GM21717 (cell line): ENCODE data around the gene CASP1.
A peak's percentile ranks its signal among the peaks of the same experiment; 100 is the strongest.
"Not testable (repeated sequence)": the region's sequence is repeated elsewhere in the genome, so short reads cannot be mapped to it uniquely, and the experiment has no call there.

Experiments used
- ATAC-seq: cut with Tn5 transposase; IDR thresholded peaks from one replicate; pipeline ENCODE4 v1.9.1; 2021; ENCODE audit warnings: mild to moderate bottlenecking, moderate library complexity; ENCODE audit not compliant: unreplicated experiment

CASP1 gene

DNA sequence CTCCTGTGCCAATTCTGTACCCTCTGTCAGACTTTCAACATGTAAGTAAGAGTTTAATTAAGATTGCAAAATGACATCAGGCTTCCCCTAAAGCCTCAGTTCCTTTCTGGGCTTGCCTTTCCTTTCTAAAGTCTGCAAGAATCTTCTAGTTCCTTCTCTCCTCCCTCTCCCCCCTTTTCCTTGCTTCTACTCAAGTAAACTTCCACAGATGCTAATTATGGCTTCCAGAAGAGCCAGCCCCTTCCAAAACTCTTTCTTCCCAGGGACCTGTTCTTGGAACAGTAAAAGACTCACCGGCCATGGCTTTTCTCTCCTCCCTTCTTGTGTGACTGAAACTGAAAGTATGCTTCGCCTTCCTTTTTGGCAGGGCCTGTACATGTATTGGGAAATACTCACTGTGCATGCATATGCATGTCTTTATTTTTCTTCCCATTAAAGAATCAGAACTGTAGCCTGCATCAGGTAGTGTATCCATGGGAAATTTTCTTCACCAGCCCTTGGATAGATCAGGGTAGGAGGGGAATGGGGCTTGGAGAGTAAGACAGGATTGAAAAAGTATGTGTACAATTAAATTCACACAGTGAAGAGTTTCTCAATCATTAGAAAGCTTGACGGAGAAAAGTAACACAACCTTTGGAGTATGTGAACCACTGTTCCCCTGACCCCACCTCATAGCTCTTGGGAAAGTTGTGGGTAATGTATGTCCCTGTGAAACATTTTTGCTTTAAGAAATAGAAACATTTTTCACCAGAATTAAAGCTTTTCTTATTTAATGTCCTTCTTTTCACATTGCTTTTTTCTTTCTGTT, at the start of gene CASP1:
Gene CASP1 (minus strand): TSS at position 332 of the 808 bp plus-strand sequence. CDS start 31 bp downstream, at position 301.
- peak; percentile 99 for ATAC-seq

GRCh38 chr11:105081412-105082150, 46.6 kb upstream of the CASP1 start:
- no peak for ATAC-seq

DNA sequence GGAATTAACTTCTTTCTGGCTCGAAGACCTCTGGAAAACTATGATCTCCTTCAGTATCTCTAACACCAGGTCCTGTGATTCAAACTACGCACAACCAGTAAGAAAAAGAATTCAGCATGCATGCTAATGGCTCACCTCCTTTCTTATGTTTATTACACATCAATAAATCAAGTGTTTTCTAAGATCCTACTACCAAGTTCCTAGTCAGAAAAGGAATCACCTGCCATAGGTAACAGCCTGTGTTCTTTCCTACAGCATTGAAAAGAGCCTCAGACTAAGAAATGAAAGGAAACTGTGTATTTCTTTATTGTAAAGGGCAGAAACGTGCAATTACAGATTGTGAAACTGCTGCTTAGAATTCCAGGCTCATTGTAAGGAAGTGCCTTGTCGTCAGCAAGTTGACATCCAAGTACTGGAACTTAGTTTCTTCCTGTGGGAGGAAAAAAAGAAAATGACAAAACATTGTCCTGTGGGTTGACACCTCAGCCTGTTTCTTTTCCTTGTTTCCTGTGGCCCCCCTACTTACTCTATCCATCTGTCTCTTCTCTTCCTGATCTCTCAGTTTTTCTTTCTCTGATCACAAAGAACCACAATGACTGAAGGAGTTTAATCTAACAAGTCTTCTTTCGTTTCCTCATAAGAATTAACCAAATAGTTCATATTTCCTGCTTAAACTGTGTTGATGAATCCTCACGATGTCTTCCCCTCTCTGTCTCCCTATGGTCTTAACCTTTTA, 45.4 kb upstream of the CASP1 start:
- not testable (repeated sequence) for ATAC-seq

- no peak for ATAC-seq
Measured at GRCh38 chr11:105078283-105078682, 43.3 kb upstream of the CASP1 start.

- ATAC-seq: not testable (repeated sequence)
Measured at GRCh38 chr11:105077141-105077790, 42.3 kb upstream of the CASP1 start.

DNA sequence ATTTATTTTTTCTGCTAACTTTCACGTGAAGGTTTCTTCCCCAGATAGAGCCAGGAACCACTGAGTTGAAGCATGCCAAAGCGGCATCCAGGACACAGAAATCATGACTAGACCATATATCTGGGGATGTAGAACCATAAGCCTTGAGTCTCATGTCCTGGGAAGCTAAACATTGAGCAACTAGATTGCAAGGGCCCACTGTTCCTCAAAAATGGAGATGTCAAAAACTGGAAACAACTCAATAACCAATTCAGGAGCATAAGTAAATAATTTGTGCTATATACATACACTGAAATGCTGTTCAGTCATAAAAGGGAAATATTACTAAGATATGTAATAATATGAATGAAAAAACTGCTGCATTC, 39.2 kb upstream of the CASP1 start:
- no peak for ATAC-seq

DNA sequence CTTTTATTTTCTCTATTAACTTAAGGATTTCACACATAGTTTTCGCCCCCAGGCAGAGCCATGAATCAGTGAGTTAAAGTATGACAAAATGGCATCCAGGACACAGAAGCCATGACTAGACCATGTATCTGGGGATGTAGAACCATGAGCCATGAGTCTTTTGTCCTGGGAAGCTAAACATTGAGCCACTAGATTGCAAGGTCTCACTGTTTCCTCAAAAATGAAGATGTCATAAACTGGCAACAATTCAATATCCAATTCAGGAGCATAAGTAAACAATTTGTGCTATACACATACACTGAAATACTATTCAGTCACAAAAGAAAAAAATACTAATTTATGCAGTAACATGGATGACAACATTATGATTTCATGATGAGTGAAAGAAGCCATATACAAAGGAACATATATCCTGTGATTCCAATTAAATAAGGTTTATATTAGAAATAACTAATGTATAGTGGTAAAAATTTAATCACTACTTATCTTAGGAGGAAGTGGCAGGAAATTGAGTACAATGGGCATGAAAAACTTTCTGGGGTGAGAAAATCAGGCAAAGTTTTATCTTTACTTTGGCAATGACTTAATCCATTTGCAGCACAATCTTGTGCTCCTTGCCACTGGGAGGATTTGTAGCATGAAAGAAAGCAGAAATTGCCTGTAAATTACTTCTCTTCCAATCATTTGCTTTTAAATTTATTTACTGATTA, 38.7 kb upstream of the CASP1 start:
- no peak for ATAC-seq

- ATAC-seq: not testable (repeated sequence)
Measured at GRCh38 chr11:105072080-105072479, 37.1 kb upstream of the CASP1 start.

- ATAC-seq: no peak
Measured at GRCh38 chr11:105071089-105071732, 36.3 kb upstream of the CASP1 start.

DNA sequence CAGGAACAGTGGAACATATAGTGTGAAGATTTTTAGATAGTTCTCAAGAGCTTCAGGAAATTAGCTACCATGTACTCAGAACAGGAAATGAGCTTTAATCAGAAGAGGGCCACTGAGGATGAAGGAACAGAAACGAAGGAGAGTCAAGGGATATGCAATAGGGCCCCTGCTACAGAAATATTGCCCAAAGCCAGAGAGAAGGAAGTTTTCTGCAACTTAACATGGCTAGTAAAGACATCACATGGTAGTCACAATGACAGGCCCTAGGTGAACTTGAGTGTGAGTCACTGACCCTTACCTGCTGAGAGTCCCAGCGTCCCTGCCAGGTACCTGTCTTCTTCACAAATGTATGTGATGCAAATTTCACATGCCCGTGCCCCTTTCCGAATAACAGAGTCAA, 35.4 kb upstream of the CASP1 start:
- ATAC-seq: no peak

DNA sequence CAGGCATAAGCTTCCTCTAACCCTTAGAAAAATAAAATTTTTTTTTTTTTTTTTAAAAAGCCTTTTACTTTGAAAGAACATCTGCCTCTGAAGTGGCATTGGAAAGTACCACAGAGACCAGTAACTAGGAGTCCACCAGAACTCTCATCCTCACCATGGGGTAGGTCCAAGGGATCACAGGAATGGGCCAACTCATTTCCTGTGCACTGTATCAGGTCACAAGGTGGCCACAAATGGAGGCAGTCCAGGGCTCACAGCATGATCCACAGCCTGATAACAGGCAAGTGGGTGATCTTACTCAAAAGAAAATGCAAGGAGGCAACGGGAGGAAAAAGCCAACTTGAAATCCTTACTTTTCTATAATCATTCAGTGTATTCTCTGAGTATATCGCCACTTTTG, 34.8 kb upstream of the CASP1 start:
- ATAC-seq: not testable (repeated sequence)

- not testable (repeated sequence) for ATAC-seq
Measured at GRCh38 chr11:105063245-105063941, 28.4 kb upstream of the CASP1 start.

- no peak for ATAC-seq
Measured at GRCh38 chr11:105057432-105057831, 22.5 kb upstream of the CASP1 start.

GRCh38 chr11:105056446-105056845, 21.5 kb upstream of the CASP1 start:
- ATAC-seq: no peak

DNA sequence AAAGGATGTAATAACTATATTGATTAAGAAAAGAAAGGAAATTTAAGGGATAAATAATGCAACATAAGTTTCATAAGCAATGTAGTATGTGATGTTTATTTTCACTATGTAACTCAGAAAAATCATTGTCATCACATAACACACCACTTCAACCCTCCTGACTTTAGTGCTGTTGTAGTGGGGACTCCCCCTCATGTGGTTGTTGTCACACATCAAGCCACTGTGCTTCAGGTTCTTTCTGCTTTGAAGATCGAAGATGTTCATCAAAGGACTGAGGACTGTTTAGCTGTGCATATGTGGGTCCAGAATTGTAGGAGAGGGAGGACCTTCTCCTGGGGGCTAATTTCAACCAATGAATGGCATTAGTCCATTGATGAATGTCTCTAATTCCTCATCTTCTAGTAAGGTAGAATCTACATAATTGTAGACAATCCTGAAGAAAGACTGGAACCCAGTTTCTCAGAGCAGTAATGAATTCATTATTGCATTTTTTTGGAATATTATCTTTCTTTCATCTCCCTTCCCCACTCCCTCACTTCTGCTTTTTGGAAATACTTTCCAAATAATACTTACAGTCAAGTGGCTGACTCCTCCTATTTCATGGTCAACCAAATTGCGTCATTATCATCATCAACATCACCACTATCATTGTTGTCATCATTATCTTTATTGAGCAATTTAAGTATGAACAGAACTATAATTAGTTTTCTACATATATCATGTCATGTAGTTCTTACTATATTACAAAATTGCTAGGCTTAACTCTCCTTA, 20.0 kb upstream of the CASP1 start:
- ATAC-seq: no peak

- no peak for ATAC-seq
Measured at GRCh38 chr11:105052487-105052886, 17.5 kb upstream of the CASP1 start.

GRCh38 chr11:105051559-105051958, 16.6 kb upstream of the CASP1 start:
- no peak for ATAC-seq

DNA sequence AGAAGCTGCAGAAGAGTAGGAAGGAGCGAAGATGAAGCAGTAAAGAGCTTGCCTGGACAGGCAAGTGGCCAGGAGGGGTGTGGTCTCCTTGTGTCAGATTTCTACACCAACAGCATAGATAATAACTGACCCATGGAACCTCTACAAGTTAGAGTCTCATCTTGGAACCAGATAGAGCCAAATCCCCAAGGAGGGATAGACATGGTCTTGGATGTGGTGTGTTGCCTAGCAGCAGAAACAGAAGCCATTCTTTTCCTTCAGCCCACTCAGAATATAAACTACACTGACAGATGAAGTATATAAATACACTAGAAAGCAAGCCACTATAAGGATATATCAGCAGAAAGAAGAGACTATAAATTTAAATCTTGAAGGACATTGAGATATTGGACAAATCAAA, 14.5 kb upstream of the CASP1 start:
- no peak for ATAC-seq
